Renal cortical epithelial cell (primary cell): ENCODE results near the gene PRM3. TPM values are rescaled to one million over a fixed set of nuclear protein-coding genes. Genes with fewer than 3 reads are reported as not detected.
A peak's percentile ranks its signal among the peaks of the same experiment; 100 is the strongest.

Source experiments
- DNase-seq: peaks from one replicate; pipeline ENCODE4 v3.0.0-alpha.2; 2011; ENCODE audit warnings: low read depth
- total RNA-seq: library from RNA; depleted of rRNA; stranded (reverse); fragments of >200 nt; gene quantifications from 2 replicates; pipeline ENCODE4 v1.2.3, GENCODE V29; 2014

Gene PRM3
- total RNA-seq, 1 donor from 2014 or later, result not detected

DNA sequence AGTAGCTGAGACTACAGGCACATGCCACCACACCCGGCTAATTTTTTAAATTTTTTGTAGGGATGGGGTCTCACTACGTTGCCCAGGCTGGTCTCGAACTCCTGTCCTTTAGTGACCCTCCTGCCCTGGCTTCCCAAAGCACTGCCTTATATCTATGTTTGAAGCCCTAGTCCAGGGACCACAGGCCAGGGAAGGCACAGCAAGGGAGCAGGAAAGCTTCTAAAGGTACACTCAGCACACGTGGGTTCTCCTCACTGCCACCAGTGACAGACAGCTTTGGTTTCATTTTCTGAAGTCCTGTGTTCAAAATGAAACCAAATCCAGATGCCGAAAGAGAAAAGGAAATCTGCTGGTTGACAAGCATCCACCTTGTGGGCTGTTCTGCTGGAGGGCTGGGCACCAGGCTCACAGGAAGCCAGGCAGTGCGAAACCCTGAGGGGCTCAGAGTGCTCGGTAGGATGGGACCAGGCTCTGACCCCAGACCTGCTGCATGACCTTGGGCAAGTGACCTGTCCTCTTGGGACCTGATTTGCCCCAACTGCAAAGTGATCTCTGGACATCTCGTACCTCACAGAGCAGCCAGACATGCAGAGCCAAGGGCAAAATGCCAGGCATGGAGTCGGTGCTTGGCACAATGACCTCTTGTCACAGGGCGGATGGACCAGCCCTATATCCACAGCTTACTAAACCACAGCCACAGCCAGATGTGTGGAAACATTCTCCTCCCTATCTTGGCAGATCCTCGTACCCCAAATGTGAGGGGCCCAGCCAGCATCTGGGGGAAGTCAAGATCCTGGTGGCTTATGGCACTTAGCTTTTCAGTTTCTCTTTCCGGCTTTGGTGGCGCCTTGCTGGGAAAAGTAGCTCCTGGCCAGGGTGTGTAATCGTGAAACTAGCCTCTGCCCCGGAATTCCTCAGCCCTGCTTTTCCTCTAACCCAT, 14.6 kb downstream of the PRM3 start:
- no peak for DNase-seq

GRCh38 chr16:11257131-11257938, 16.1 kb downstream of the PRM3 start:
- DNase-seq, result peak; percentile 69

DNA sequence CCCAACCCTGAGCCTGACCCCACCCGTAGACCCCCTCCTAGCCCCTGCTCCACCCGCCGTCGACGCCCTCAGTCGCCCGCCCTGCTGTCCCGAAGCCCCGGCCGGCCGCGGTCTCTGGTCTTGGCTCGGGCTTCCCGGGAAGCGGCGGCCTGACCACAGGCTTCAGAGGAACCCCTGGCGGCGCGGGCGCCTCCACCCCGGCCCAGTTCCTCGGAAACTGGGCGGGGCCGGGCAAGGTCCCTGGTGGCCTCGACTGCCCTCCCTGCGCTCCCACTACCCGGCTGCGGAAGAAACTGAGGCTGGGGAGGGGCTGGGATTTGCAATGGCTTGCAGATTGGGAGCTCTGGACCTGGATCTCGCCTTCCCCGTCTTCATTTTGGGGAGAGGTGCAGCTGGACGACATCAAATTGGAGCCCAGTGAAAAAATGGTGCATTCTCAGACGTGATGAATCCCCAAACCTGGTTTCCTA, 16.7 kb downstream of the PRM3 start:
- no peak for DNase-seq

DNA sequence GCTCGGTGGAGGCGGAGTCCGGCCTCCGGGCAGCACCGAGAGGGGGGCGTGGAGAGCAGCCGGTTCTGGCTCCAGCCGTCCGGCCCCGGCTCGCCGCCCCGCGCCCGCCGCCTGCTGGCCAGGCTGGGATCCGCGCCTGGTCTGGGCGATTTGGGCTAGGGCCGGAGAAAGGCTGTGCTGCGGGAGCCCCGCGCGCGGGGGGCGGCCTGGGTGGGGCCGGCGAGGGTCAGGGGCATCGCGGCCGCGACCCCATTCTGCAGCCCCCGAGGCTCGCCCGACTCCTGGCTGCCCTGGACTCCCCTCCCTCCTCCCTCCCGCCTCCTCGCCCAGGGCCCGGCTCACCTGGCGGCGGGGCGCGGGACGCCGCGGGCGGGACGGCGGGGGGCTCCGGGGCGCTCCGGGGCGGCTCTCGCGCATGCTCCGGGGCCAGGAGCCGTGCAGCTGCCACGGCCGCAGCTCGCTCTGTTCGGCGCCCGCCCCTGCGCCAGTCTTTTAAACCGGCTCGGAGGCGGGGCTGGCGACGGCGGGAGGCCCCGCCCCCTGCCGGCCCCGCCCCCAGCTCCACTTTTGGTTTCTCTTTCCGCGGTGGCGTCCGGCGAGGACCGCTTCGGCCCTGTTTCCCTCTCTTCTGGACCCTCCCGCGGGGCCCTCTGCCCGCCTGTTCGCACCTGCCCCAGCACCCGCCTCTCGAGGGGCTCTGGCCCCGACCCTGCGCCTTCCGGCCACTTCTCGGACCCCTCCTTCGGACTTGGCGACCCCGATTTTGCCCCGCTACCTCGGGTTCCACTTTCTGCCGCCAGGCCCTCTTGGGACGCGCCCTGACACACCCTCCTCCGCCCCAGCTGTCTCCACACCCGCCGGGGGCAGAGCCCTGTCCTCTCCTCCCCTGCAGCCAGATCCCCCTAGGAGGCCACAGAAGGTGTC, 17.4 kb downstream of the PRM3 start, which contains the start of gene SOCS1:
Gene SOCS1, minus strand, starts transcription at position 468 of the 924 bp plus-strand sequence. CDS start 726 bp downstream, outside the sequence.
- DNase-seq, result peak; percentile 22

- DNase-seq, result no peak
These were observed 18.3 kb downstream of the PRM3 start for GRCh38 chr16:11254913-11255736.

- no peak for DNase-seq
These were observed 19.2 kb downstream of the PRM3 start for GRCh38 chr16:11253995-11254912.

DNA sequence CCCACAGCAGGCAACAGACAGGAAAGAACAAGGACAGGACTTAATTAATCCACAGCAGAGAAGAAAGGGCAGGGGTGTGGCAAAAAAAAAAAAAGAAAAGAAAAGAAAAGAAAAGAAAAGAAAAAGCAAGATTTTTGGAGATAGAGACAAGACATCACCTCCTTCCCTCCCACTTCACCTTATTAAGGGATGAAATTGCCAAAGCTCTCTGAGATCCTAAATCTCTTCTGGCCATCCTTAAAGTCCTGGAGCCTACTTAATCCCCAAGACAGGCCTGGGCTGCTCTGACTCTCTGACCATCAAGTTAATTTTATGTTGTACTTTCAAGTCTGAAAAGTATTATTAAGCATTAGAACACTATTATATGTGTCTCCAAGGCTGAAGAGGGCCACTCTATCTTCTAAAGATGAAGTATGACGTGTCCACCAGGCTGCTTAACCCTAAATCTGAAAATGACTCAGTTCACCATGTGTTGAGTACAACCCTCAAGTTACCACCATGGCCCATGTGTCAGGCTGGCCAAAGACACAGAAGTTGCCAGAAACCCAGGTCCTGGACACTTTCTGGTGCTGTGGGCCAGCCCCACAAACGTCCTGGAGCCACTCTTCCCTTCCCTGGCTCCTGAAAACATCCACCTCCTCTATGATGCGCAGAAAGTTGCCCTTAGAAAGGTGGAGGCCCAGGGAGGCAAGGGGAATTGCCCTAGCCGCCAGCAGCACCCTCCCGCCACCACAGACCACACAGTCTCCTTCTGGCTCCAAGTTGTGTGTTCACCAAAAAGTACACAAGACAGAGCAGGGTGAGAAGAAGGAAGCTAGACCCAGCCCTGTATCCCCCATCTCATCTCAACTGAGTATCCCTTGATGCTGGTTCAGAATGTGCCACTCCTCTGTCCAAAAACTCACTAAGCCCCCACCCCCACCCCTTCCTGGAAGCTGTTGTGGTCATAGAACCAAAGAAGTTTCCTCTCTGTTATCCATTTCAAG, 20.1 kb downstream of the PRM3 start:
- no peak for DNase-seq

DNA sequence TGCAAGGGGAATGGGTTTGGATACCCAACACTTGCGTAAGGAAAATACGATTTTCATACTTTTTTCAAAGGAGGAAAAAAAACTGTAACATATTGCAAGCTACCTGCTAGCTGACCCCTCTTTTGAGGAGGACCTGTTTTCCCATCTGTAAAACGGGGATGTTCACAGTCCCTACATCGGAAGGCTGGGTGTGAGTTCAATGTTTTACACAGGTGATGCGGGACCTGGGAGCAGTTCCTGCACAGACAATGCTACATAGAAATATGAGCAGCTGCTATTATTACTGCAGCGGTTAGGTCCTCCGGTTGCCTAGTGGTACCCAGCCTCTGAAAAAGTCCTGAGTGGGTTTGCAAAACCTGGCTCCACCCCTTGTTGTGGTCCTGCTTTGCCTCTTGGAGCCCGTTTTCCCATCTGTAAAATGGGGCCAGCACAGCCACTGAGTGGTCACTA, 20.9 kb downstream of the PRM3 start:
- no peak for DNase-seq

DNA sequence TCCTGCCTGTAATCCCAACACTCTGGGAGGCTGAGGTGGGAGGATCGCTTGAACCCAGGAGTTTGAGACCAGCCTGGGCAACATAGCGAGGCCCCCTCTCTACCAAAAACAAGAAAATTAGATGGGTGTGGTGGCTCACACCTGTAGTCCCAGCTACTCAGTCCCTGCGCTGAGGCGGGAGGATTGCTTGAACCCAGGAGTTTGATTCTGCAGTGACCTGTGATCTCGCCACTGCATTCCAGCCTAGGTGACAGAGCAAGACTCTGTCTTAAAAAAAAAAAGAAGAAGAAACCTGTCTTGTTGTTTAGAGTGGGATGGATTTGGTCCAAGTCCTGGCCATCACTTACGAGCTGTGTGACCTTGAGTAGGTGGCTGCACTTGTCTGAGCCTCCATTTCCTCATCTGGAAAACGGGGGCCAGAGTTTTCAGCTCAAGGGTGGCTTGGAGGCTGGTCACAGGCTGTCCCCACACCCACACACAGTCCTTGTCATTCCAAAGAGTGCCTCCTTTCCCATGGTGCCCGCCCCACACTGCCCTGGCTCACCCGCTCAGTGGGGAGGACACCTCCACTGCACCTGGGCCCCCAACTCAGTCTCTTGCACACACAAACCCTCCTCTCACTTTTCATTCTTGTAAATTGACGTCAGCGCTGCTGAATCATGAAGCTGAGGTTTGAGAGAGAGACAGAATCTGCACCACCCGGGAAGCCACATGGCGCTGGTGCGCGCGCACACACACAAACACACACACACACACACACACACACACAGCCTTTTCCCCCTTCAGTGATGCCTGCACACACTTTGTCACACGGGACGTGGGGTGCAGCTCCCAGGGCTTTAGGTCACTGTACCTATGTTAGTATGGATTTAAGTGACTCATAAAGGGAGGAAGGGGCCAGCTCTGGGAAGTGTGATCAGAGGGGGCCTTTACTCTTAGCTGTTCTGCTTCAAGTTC, 21.6 kb downstream of the PRM3 start:
- no peak for DNase-seq

- no peak for DNase-seq
These were observed 22.5 kb downstream of the PRM3 start for GRCh38 chr16:11250786-11251524.

DNA sequence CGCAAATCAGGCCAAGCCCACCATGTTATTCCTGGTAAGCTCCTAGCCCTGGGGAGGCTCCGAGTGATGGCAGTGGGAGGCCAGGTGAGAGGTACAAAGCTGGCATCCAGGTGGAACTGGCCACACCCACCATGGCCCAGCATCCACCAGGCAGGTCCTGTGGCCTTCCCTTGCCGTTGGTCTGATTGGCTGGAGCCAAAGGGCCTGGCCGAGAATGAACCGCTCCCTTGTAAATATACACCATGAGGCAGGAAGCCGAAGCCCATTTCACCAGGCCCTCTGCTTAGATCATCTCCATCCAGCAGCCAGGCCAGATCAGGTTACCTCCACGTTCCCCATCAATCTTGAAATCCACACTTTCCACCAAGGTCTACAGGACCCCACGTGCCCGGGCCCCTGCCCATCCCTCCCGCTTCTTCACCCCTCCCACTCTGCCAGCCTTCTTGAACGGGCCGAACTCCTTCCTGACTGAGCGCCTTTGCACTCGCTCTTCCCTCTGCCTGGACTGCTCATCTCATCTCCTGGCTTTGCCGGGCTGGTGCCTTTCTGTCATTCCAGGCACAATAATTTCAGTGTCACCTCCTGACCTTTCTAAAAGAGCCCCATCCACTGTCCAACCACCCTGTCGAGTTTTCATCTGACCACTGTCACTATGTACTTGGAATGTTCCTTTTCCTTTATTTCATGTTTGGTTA, 23.2 kb downstream of the PRM3 start:
- DNase-seq, result no peak

GRCh38 chr16:11249233-11250061, 24.0 kb downstream of the PRM3 start:
- DNase-seq, result no peak

GRCh38 chr16:11248133-11248532, 25.3 kb downstream of the PRM3 start:
- DNase-seq, result no peak

DNA sequence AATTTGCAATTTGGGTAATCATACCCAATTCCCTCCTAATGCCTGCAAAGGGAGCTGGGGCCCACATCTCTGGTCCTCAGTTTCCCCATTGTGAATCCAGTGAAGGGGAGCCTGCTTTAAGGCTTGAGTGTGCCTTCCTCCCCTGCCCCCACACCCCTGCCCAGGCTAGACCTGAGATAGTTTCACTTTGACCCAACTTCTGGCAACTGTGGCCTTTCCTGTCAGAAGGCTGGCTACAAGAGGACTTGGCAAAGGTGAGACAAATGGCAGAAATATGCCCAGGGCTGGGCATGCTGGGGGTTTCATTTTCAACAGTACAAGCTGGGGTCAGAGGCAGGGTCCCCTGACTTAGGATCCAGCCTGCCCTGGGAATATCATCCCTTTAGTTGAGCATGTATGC, 27.4 kb downstream of the PRM3 start:
- DNase-seq, result no peak
